Stimulated activated CD8-positive, alpha-beta memory T cell treated with anti-CD3 and anti-CD28 coated beads, Interleukin-12 subunit alpha, Interleukin-12 subunit beta, amount 100 ng/mL, for 4 hours (primary cell): ENCODE measurements around the gene CPZ.
"Not testable (repeated sequence)": the region's sequence is repeated elsewhere in the genome, so short reads cannot be mapped to it uniquely, and the experiment has no call there.

Experiments
- DNase-seq: peaks from one replicate; pipeline ENCODE4 v3.0.0-alpha.2; 2020; ENCODE audit warnings: low read depth

The CPZ gene

DNA sequence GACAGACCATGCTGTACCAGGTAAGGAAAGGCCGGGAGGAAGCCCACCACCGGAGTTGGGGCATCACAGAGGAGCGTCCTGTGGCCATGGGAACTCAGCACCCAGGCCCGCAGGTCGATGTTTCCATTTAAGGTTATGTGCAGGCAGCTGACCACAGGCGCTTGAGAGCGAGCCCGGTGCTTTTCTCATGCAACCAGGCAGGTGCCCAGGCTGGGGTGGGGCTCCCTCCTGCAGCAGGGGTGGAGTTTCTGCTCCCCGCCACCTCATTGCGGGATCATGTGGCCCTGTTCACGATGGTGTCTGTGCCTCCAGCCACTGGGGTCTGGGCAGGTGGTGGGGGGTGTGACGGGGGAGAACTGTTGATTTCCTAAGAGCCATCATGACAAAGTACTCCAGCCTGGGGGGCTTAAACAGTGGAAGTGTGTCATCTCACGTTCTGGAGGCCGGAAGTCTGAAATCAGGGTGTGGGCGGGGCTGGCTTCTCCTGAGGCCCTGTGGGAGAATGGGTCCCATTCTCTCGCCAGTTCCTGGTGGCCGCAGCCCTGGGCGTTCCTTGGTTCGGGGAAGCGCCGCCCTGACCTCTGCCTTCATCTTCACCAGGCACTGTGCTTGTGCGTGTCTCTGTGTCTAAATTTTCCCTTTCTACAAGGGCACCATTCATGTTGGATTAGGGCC lies 60.9 kb downstream of the CPZ start:
- DNase-seq: no peak

DNA sequence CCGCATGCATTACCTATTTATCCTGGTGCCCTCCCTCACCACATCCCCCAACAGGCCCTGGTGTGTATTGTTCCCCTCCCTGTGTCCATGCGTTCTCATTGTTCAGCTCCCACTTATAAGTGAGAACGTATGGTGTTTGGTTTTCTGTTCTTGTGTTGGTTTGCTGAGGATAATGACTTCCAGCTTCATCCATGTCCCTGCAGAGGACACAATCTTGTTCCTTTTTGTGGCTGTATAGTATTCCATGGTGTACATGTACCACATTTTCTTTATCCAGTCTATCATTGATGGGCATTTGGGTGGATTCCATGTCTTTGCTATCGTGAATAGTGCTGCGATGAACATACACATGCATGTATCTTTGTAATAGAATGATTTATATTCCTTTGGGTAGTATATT lies 61.6 kb downstream of the CPZ start:
- DNase-seq: not testable (repeated sequence)

DNA sequence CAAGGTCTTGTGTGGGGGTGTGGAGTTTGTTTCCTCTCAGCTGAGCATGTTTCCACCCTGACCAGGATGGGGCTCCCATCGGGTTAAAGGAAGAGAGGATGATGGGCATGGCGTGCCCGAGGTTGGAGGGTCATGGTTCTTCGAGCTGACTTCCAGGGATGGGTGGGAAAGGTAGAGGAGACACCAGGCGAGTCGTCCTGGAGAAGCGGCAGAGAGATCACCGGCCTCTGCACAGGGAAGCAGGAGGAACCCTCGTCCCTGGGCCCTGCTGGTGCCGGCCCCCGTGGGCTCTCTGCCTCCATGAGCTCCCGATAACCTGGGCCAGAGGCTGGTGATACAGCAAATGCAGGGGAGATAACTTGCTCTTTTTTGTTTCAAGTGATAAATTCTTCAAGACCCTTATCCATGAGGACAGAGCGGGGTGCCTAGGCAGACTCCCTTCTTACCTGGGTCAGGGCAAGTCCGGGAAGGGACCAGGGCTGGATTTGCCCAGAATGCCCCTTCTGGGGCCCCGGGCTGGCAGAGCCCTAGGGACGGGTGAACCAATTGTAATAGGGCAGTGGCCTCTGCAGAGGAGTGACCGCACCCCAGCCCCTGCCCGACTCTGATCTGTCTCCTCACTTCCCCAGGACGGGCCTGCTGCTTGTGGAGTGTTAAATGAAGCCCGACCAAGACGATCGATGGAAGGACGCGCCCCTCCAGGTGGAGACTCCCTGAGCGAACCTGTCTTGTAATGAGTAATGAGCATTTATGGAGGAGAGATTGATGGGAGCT lies 63.0 kb downstream of the CPZ start:
- no peak for DNase-seq

DNA sequence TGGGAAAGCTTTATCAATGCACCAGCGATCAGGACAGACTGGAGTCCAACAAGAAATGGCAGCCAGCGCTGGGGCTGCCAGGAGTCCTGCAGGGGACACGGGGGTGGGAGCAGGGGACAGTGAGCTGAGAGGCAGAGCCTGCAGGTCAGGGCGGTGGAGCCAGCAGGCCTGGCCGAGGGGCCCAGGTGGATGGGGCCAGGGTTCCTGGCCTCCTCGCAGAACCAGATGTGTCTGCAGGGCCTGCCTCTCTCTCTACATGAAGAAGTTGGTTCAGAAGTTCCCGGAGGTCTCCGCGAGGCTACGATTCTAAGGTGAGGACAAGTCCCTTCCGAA lies 63.6 kb downstream of the CPZ start:
- DNase-seq: no peak

DNA sequence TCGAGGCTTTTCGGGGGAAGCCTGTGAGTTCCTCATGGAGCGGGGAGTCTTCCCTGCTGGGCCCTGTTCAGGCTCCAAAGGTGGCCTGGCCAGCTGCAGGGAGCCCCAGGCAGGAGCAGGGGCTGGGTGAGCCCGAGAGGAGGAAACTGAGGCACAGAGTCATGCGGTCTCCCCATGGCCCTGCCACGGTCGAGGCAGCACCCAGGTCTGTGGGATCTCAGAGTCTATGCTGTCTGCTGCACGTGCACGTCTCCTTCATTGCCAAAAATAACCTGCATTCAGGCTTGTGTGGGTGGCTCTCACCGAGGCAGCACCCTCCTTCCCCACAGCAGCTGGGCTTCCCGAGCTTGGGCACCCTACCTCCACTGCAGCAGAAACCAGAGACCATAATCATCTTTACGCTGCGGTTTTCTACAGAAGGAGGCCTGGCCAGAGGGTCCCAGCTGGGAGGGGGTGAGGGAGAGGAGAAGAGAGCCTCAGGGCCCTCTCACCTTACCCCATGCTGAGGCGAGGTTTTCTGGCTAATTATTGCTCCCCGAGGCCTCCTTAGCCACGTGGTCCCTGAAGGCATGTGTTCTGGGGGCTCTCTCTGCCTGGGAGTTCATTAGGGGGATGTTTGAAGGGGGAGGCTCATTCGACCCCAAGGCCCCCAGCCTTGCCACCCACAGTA lies 64.3 kb downstream of the CPZ start:
- DNase-seq: no peak

DNA sequence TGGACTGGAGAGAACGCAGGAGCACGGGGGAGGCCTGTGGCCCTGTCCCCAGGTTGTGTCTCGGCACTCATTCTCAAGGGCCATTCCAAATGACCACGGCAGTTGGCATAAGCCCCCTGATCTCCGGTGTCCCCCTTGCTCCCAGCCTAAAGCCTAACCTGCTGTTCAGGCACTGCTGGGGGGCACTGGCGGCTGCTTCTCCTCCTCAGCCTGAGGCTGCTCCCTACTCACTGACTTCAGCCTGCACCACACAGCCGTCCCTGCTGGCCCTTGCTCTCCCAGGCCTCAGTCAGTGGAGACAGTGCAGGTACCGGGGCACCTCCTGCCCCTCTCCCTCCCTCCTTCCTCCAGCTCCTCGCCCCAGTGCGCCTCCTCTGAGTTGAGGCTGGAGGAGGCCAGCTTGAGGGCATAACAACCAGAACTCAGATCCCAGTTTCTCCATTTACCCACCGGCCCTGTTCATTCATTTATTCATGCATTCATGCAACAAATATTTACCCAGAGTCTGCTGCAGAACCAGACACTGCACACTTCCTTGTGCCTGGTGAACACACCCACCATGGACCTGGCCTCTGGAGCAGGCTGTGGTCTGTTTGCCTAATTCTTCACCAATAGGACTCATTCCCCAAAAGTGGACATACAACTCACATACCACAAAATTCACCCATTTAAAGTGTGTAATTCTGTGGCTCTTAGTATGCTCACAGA lies 65.0 kb downstream of the CPZ start:
- no peak for DNase-seq

DNA sequence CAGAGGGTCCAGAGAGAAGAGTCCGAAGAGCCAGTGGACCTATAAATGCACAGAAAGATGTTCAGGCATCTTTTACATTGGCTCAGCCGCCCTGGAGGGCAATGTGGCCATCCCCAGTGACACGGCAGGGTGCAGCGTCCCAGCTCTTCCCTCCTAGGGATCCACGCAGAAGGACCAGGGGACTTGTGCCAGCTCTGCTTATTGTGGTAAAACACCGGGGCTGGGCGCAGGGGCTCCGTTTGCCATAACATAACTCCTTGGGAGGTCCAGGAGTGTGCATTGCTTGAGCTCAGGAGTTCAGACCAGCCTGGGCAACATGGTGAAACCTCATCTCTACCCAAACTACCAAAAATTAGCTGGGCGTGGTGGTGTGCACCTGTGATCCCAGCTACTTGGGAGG lies 70.2 kb downstream of the CPZ start:
- DNase-seq: no peak

DNA sequence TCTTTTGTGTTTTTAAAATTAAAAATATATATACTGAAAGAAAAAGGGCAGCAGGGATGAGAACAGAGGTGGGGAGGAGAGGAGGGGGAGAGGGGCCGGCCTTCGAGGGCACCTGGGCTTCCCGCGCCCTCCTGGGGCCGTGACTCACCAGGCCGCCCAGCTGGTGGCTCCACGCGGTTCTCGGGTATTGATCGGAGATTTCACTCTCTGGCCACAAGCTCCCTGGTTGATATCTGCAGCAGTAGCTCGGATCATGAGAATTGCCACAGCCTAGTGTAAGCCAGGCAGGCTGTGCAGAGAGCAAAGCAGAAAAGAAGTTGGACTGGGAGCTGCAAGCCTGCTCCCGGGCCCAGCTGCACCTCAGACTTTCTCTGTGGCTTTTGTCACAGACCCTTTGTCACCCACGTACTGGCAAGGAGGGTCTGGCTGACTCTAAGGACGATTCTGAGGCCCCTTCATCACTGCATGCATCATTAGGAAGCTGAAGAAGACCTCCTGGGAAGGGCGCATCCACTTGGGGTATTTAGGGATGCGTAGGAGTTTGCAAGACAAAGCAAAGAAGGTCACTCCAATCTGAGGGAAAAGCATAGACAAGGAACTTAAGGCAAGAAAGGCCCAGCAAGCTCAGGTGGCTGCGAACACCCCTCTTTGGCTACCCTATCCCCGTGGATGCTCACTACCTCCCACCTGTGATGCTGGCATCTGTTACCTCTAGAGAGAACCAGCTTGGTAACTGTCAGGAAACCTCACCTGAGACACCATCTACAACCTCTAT lies 71.7 kb downstream of the CPZ start:
- DNase-seq: no peak

DNA sequence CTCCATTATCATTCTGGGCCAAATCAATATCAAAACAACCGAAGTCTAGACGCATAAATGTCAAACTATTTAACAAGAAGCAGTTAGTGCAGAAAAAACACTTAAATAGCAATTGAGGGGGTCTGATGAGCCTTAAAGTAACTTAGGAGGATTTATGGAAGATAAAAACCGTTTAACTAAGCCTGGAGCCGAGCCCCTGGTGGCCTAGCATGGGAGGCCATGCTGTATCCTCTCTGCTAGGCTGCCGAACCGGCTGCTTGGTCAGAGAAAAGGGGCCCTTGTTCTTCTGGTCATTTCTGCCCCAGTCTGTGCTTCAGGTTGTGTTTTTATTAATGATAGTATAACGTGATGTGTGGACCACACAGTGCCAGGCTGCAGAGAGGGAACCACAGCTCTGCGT lies 72.4 kb downstream of the CPZ start:
- DNase-seq: no peak

DNA sequence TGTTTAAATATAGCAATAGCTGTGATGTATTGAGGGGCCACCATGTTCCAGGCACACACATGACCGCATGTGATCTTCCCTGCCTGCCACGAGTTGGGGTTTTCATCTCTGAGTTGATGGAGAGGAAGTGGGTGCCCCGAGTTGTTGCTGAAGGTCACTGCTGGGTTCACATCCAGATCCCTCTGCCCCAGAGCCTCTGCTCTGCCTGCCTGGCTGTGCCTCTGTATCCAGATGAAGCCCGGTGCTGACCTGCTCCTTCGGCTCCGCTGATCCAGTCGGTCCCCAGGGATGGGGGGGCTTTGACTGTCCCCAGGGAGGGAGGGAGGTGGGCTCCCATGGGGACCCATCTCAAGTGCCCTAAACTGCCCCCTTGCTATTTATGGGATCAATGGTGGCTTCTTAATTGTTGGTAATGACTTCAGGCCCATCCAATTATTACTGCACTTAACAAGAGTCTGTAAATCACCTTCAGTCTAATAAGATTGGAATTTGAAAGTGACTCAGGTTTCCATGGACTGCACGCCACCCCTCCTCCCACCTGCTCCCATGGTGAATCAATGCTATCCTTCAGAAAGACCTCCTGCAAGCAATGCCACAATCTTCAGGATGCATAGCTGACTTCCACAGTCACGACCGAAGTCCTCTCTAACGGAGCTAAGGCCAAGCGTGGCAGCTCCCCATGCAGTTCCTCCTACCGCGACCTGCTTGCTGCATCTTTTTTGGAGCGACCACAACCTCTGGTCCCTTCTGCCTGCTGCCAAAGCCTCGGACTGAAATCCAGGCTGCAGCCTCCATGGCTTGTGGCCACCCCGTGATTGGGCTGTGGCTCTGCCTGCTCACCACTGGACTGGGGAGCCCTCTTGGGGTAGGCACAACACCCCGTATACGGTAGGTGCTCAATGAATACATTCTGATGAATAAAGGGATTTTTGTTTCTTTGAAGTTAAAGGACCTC lies 73.1 kb downstream of the CPZ start:
- no peak for DNase-seq

DNA sequence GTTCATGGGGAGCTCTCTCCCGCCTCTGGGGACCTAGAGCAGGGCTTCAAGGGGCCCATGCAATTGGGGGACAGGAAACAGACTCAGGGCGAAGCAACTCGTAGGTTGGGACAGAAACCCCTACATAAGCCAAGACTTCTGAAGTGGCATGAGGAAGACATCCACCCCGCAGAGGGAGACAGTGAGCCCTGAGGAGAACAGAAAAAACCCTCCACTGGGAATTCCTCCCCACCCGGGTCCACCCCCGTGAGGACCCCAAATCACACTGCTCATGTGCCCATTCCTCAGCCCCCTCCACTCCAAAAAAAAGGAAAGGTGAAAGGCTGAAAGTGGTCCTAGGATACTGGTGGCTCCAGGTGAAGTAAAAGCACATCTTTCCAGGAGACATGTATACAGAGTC lies 74.0 kb downstream of the CPZ start:
- no peak for DNase-seq
